HG02571 (cell line): ENCODE measurements around the gene UBA5.
A peak's percentile ranks its signal among the peaks of the same experiment; 100 is the strongest.

Experiments
- ATAC-seq: cut with Tn5 transposase; IDR thresholded peaks from one replicate; pipeline ENCODE4 v1.9.1; 2021; ENCODE audit warnings: mild to moderate bottlenecking, moderate library complexity; ENCODE audit not compliant: unreplicated experiment

UBA5 gene

GRCh38 chr3:132713977-132714727 is 54.0 kb downstream of the UBA5 start:
- no peak for ATAC-seq

- no peak for ATAC-seq
Measured at GRCh38 chr3:132716372-132716771, 56.2 kb downstream of the UBA5 start.

- ATAC-seq = no peak
Measured at GRCh38 chr3:132720228-132720627, 60.1 kb downstream of the UBA5 start.

GRCh38 chr3:132721479-132722164 is 61.5 kb downstream of the UBA5 start:
- ATAC-seq = peak; percentile 23

DNA sequence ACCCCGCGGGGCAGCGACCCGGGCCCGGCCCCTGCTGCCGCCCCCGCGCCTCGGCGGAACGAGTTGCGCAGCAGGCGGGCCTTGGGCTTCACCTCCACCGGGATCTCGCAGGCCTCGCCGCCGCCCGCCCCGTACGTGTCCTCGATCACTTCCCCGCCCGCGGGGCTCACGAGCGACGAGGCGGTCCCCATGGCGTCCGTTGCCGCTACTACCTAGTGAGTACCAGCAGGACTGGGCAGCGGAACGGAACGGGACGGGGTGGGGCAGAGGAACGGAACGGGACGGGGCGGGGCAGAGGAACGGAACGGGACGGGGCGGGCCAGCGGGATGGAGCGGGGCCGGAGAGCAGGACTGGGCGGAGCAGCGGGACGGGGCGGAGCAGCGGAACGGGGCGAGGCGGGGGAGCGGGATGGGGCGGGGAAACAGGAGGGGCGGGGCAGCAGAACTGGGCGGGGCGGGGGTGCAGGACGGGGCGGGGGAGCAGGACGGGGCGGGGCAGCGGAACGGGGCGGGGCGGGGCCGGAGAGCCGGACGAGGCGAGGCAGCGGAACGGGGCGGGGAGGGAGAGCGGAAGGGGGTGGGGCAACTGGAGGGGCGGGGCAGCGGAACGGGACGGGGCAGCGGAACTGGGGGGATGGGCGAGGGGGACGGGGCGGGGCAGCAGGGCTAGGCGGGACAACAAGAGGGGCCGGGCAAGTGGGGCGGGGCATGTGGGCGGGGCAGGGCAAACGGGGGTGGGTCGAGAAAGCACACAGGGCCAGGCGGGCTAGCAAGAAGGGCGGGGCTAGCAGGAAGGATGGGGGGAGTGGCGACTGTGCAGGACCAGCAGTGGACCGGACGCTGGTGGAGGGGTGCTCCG is 62.3 kb downstream of the UBA5 start, which contains the start of gene NPHP3:
Gene NPHP3, minus strand, starts transcription at position 245 of the 859 bp plus-strand sequence. Its CDS starts 54 bp downstream, at position 191.
- peak; percentile 88 for ATAC-seq

- no peak for ATAC-seq
Measured at GRCh38 chr3:132723024-132723950, 63.2 kb downstream of the UBA5 start.

GRCh38 chr3:132726341-132726823 is 66.3 kb downstream of the UBA5 start:
- no peak for ATAC-seq
